H1 (cell line): ENCODE data around the gene CCDC102A. TPM values are rescaled to one million over a fixed set of nuclear protein-coding genes. Genes with fewer than 3 reads are reported as not detected.

ENCODE experiments used
- BCL11A ChIP-seq, 2 experiments: IDR thresholded peaks; one replicate each; pipeline ENCODE4 v1.6.1; 2011; ENCODE audit warnings: low read depth in 2 of 2, low read length in 2 of 2, mild to moderate bottlenecking in 2 of 2
- EGR1 ChIP-seq: IDR thresholded peaks from 2 replicates; pipeline ENCODE4 v1.6.1; 2011; ENCODE audit warnings: low read depth, low read length, borderline replicate concordance
- FOSL1 ChIP-seq: IDR thresholded peaks from 2 replicates; pipeline ENCODE4 v1.6.1; 2011; ENCODE audit warnings: mild to moderate bottlenecking, low read depth, low read length, moderate library complexity; ENCODE audit not compliant: insufficient read depth
- HDAC2 ChIP-seq, 2 experiments: fragments of 300-600 bp in 1 of 2; sonication (generic) in 1 of 2; IDR thresholded peaks; 2 replicates each; pipeline ENCODE4 v1.6.1; 2011 to 2012; ENCODE audit warnings: low read depth in 2 of 2, low read length in 2 of 2, mild to moderate bottlenecking in 2 of 2, moderate library complexity in 2 of 2, borderline replicate concordance in 1 of 2, inconsistent platforms in 1 of 2
- HDAC6 ChIP-seq: IDR thresholded peaks from one replicate; pipeline ENCODE4 v1.7.1; 2012; ENCODE audit warnings: low read depth, mild to moderate bottlenecking, inconsistent platforms, low read length, moderate library complexity
- JUN ChIP-seq: IDR thresholded peaks from 2 replicates; pipeline ENCODE4 v1.6.1; 2011; ENCODE audit warnings: low read depth, mild to moderate bottlenecking, improper control_type of control experiment, low read length
- KDM5A ChIP-seq: fragments of 200-600 bp; IDR thresholded peaks from 2 replicates; pipeline ENCODE4 v1.7.1; 2012; ENCODE audit warnings: mild to moderate bottlenecking, low read length, inconsistent platforms, mixed read lengths
- NRF1 ChIP-seq: IDR thresholded peaks from 2 replicates; pipeline ENCODE4 v1.6.1; 2011; ENCODE audit warnings: mild to moderate bottlenecking, low read depth, low read length, improper control_type of control experiment
- POLR2A ChIP-seq, 2 experiments: IDR thresholded peaks; 1 replicate in 1 of 2; 2 replicates in 1 of 2; pipeline ENCODE4 v1.6.1; 2011; ENCODE audit warnings: low read depth in 2 of 2, low read length in 2 of 2, mild to moderate bottlenecking in 2 of 2; ENCODE audit errors: control extremely low read depth in 1 of 2
- POLR2AphosphoS5 ChIP-seq: IDR thresholded peaks from 2 replicates; pipeline ENCODE4 v1.6.1; 2011; ENCODE audit warnings: low read depth, low read length
- POU5F1 ChIP-seq: IDR thresholded peaks from 2 replicates; pipeline ENCODE4 v1.6.1; 2011; ENCODE audit warnings: low read depth, mild to moderate bottlenecking, low read length, moderate library complexity
- RNF2 ChIP-seq: fragments of 200-900, 300-1000 bp; sonication (generic); IDR thresholded peaks from 2 replicates; pipeline ENCODE4 v1.7.1; 2016; ENCODE audit warnings: borderline replicate concordance, low read depth, mild to moderate bottlenecking, antibody characterized with exemption, low read length; ENCODE audit not compliant: poor library complexity, severe bottlenecking; ENCODE audit errors: missing control alignments
- SP1 ChIP-seq: IDR thresholded peaks from 2 replicates; pipeline ENCODE4 v1.6.1; 2011; ENCODE audit warnings: low read depth, low read length
- SRF ChIP-seq: IDR thresholded peaks from 2 replicates; pipeline ENCODE4 v1.6.1; 2011; ENCODE audit warnings: mild to moderate bottlenecking, low read depth, low read length, moderate library complexity
- YY1 ChIP-seq: IDR thresholded peaks from 2 replicates; pipeline ENCODE4 v1.6.1; 2011; ENCODE audit warnings: low read depth, mild to moderate bottlenecking, low read length
- polyA plus RNA-seq, 7 experiments: library from polyadenylated mRNA; depleted of rRNA in 3 of 7; stranded (reverse) in 5 of 7; unstranded in 2 of 7; fragments of >200 nt in 5 of 7; fragments of 200-250 nt in 2 of 7; gene quantifications; 1 replicate in 5 of 7; 2 replicates in 1 of 7; 4 replicates in 1 of 7; pipeline versions ENCODE4 v1.2.1 to v1.2.3, GENCODE V29; 2011 to 2013; ENCODE audit warnings: missing spikeins in 2 of 7, mixed read lengths in 2 of 7
- total RNA-seq: library from RNA; stranded (reverse); fragmentation: NEBNext Ultra II Directional; extraction: Animal tissue kit (Norgen Biotek cat#: 25700); gene quantifications from 2 replicates; pipeline ENCODE4 v1.2.1, GENCODE V29; 2021
- TF ChIP-seq, protein P1 (sequence below): IDR thresholded peaks from 2 replicates; pipeline ENCODE4 v1.6.1; 2012; ENCODE audit warnings: inconsistent platforms
- TF ChIP-seq, protein P2 (sequence below): IDR thresholded peaks from 2 replicates; pipeline ENCODE4 v1.6.1; 2012; ENCODE audit warnings: low read length, inconsistent platforms
- TF ChIP-seq, protein P3 (sequence below): IDR thresholded peaks from 2 replicates; pipeline ENCODE4 v1.6.1; 2011; ENCODE audit warnings: low read depth, mild to moderate bottlenecking, low read length; ENCODE audit not compliant: insufficient read depth

The CCDC102A gene
- total and polyA plus RNA-seq, 2 of the 8 experiments (the other 6 are each of a cell fraction or from before 2014, with no cell fraction given): 4.0 to 7.5 TPM

DNA sequence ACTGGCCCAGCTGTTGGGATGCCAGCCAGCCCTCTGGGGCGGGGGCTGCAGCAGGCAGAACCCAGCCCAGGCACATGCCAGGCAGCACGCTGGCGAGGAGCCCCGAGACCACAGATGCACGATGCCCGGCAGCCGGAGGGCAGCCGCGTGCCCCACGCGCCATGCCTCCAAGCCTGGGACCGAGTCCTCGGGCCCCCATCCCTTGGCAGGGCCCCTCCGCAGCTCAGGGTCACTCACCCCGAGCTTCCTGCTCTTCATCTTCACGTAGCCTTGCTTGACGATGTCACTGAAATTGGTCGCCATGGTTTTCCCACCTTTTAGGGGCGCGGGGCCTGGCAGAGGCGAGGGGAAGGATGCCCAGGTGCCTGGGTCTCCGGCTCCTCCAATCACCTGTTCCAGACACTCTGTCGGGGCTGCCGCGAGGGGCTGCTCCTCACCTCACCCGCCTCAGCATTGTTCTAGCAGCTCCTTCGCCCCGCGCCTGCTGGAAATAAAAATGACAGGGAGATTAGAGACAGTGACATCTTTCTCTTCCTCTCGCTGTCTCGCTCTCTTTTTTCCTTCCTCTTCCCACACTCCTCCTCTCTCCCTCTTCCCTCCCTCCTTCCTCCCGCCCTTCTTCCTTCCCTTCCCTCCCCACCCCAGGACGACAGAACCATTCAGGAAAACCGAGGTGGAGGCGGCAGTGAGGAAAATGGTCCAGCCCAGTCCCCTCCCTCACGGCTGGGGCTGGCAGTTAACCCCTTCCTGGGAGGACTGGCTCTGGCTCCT is 57.0 kb downstream of the CCDC102A start (continued):
- no peak for TF ChIP-seq POLR2AphosphoS5
- no peak for TF ChIP-seq FOSL1
- peak in 1 of 2 experiments; percentile 79; a peak in 1 of 4 replicates for TF ChIP-seq HDAC2 (IDR thresholded peaks at IDR 0.05; ENCODE audit: borderline replicate concordance in 1 of 2, low read depth in 2 of 2, low read length in 2 of 2)
- TF ChIP-seq, protein P1, sequence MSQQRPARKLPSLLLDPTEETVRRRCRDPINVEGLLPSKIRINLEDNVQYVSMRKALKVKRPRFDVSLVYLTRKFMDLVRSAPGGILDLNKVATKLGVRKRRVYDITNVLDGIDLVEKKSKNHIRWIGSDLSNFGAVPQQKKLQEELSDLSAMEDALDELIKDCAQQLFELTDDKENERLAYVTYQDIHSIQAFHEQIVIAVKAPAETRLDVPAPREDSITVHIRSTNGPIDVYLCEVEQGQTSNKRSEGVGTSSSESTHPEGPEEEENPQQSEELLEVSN: peak; percentile 74
- TF ChIP-seq, protein P2, sequence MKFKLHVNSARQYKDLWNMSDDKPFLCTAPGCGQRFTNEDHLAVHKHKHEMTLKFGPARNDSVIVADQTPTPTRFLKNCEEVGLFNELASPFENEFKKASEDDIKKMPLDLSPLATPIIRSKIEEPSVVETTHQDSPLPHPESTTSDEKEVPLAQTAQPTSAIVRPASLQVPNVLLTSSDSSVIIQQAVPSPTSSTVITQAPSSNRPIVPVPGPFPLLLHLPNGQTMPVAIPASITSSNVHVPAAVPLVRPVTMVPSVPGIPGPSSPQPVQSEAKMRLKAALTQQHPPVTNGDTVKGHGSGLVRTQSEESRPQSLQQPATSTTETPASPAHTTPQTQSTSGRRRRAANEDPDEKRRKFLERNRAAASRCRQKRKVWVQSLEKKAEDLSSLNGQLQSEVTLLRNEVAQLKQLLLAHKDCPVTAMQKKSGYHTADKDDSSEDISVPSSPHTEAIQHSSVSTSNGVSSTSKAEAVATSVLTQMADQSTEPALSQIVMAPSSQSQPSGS: no peak
- TF ChIP-seq JUN: no peak
- no peak for TF ChIP-seq POLR2A (IDR thresholded peaks at IDR 0.05; ENCODE audit: control extremely low read depth in 1 of 2, low read depth in 2 of 2, low read length in 2 of 2)
- TF ChIP-seq, protein P3, sequence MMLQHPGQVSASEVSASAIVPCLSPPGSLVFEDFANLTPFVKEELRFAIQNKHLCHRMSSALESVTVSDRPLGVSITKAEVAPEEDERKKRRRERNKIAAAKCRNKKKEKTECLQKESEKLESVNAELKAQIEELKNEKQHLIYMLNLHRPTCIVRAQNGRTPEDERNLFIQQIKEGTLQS: no peak
- TF ChIP-seq HDAC6: no peak
- TF ChIP-seq EGR1: 0 out of 2 replicates have a peak, but pooled peaks have one; percentile 43
- no peak for TF ChIP-seq YY1
- TF ChIP-seq KDM5A: no peak
- peak; percentile 63; the same call in 1 of the 2 replicates for TF ChIP-seq SP1
- no peak for TF ChIP-seq RNF2
- no peak for TF ChIP-seq BCL11A (IDR thresholded peaks at IDR 0.05; ENCODE audit: low read depth in 2 of 2, low read length in 2 of 2)
- no peak for TF ChIP-seq POU5F1
- no peak for TF ChIP-seq NRF1
- no peak for TF ChIP-seq SRF
